NCI-H1092 treated with DMSO at 0.1 percent for 48 hours (cell line): Measurements from ENCODE around the gene TTC34.

ENCODE experiments used
- DNase-seq: peaks from one replicate; lab custom pipeline; 2025; lab: John Stamatoyannopoulos, UW

Gene TTC34

GRCh38 chr1:2801535-2802291, at the start of gene TTC34:
TTC34 (minus strand) TSS chr1:2801693; CDS start chr1:2800827, 866 bp downstream.
- DNase-seq: peak; percentile 3

- no peak for DNase-seq
Measured at GRCh38 chr1:2850502-2850901, 49.0 kb upstream of the TTC34 start.

- no peak for DNase-seq
Measured at GRCh38 chr1:2848006-2848670, 46.6 kb upstream of the TTC34 start.

GRCh38 chr1:2847086-2847985, 45.8 kb upstream of the TTC34 start:
- no peak for DNase-seq

- no peak for DNase-seq
Measured at GRCh38 chr1:2845869-2846268, 44.4 kb upstream of the TTC34 start.

GRCh38 chr1:2840036-2840809, 38.7 kb upstream of the TTC34 start:
- no peak for DNase-seq

- DNase-seq: no peak
Measured at GRCh38 chr1:2837823-2838222, 36.3 kb upstream of the TTC34 start.

GRCh38 chr1:2837316-2837715, 35.8 kb upstream of the TTC34 start:
- DNase-seq: no peak

GRCh38 chr1:2836333-2836970, 35.0 kb upstream of the TTC34 start:
- no peak for DNase-seq

- DNase-seq: no peak
Measured at GRCh38 chr1:2835650-2836159, 34.2 kb upstream of the TTC34 start.

GRCh38 chr1:2834741-2835564, 33.5 kb upstream of the TTC34 start:
- DNase-seq: no peak

- DNase-seq: no peak
Measured at GRCh38 chr1:2834146-2834475, 32.6 kb upstream of the TTC34 start.

- DNase-seq: no peak
Measured at GRCh38 chr1:2833454-2834145, 32.1 kb upstream of the TTC34 start.

GRCh38 chr1:2832506-2833453, 31.3 kb upstream of the TTC34 start:
- no peak for DNase-seq

- DNase-seq: no peak
Measured at GRCh38 chr1:2831596-2832212, 30.2 kb upstream of the TTC34 start.

GRCh38 chr1:2830761-2831425, 29.4 kb upstream of the TTC34 start:
- DNase-seq: no peak

- DNase-seq: no peak
Measured at GRCh38 chr1:2829846-2830615, 28.5 kb upstream of the TTC34 start.
